Stimulated activated CD4-positive, alpha-beta T cell treated with anti-CD3 and anti-CD28 coated beads, Interleukin-2, amount 100 ng/mL, for 4 hours (primary cell): Measurements from ENCODE around the gene CHID1.

ENCODE experiments used
- DNase-seq: peaks from one replicate; pipeline ENCODE4 v3.0.0-alpha.2; 2020; ENCODE audit warnings: low read depth

CHID1 gene

GRCh38 chr11:910044-910588 lies 494 bp downstream of the CHID1 start:
- DNase-seq: peak; percentile 69

- DNase-seq: no peak
Observed at GRCh38 chr11:909406-909805, 1.2 kb downstream of the CHID1 start.

- no peak for DNase-seq
Observed at GRCh38 chr11:908273-908672, 2.3 kb downstream of the CHID1 start.

GRCh38 chr11:907668-908067 lies 2.9 kb downstream of the CHID1 start:
- DNase-seq: no peak

- DNase-seq: no peak
Observed at GRCh38 chr11:905952-906351, 4.7 kb downstream of the CHID1 start.

GRCh38 chr11:904380-904779 lies 6.2 kb downstream of the CHID1 start:
- DNase-seq: no peak

- no peak for DNase-seq
Observed at GRCh38 chr11:901452-902061, 9.1 kb downstream of the CHID1 start.

- no peak for DNase-seq
Observed at GRCh38 chr11:900545-900944, 10.1 kb downstream of the CHID1 start.

GRCh38 chr11:899724-900123 lies 10.9 kb downstream of the CHID1 start:
- no peak for DNase-seq

- no peak for DNase-seq
Observed at GRCh38 chr11:898540-899190, 11.9 kb downstream of the CHID1 start.

- DNase-seq: no peak
Observed at GRCh38 chr11:898143-898511, 12.5 kb downstream of the CHID1 start.

- DNase-seq: no peak
Observed at GRCh38 chr11:897253-898142, 13.1 kb downstream of the CHID1 start.

- DNase-seq: no peak
Observed at GRCh38 chr11:895331-896110, 15.1 kb downstream of the CHID1 start.

GRCh38 chr11:894575-895201 lies 15.9 kb downstream of the CHID1 start:
- DNase-seq: no peak

GRCh38 chr11:893008-893654 lies 17.5 kb downstream of the CHID1 start:
- DNase-seq: no peak

GRCh38 chr11:890794-891540 lies 19.6 kb downstream of the CHID1 start:
- no peak for DNase-seq

GRCh38 chr11:889687-890475 lies 20.7 kb downstream of the CHID1 start:
- DNase-seq: no peak

- no peak for DNase-seq
Observed at GRCh38 chr11:889257-889656, 21.4 kb downstream of the CHID1 start.
